GM21717 (cell line): ENCODE data around the gene AZU1.

Experiments
- ATAC-seq: cut with Tn5 transposase; IDR thresholded peaks from one replicate; pipeline ENCODE4 v1.9.1; 2021; ENCODE audit warnings: mild to moderate bottlenecking, moderate library complexity; ENCODE audit not compliant: unreplicated experiment

Gene AZU1

GRCh38 chr19:827710-828321 is at the start of gene AZU1:
Gene AZU1 (plus strand): TSS chr19:827837. CDS start chr19:827847, 10 bp downstream.
- ATAC-seq: no peak

DNA sequence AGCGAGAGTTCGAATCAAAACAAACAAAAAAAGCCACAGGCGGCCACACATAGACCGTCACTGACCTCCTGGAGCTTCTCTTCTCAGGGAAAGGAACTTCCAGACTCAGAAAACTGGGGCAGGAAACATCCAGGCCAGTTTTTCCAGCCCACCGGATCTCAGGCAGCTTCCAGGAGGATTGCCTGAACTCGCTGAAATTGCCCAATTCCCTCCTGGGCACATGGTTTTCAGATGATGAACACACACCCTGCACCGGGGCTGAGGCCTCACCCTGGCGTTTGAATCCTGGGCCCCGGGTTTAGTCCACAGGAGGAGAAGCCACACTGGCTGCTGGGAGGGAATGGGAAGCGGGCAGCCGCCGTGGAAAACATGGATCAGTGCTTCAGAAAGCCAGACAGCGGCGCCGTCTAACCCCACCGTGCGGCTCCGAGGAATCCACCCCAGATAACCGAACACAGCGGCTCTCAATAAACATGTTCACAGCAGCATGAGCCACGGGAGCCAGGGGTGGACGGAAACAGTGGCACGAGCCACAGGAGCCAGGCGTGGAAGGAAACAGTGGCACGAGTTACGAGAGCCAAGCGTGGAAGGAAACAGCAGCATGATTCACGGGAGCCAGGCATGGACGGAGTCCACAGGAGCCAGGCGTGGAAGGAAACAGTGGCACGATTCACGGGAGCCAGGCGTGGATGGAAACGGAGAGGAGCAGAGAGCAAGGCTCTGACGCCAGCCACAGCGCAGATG is 48.6 kb upstream of the AZU1 start:
- no peak for ATAC-seq

- ATAC-seq: no peak
These were observed 46.7 kb upstream of the AZU1 start for GRCh38 chr19:780935-781334.

- ATAC-seq: no peak
These were observed 45.8 kb upstream of the AZU1 start for GRCh38 chr19:781800-782184.

- ATAC-seq: no peak
These were observed 45.3 kb upstream of the AZU1 start for GRCh38 chr19:782185-782877.

- ATAC-seq: no peak
These were observed 44.6 kb upstream of the AZU1 start for GRCh38 chr19:782878-783668.

GRCh38 chr19:784541-784940 is 43.1 kb upstream of the AZU1 start:
- ATAC-seq: no peak

GRCh38 chr19:787536-787935 is 40.1 kb upstream of the AZU1 start:
- ATAC-seq: no peak

DNA sequence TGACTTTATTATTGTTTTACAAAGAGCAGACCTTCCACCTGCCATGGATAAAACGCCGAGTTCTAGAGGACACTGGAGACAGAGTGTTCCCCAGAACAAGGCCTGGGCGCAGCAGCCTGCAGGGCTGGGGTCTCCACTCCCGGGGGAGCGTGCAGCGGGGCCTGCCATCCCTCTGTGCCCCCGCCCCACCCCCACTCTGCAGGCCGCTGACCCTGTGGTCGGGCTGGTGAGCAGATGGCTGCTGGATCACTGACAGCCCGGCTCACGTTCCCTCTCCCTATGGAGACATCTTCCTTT is 39.0 kb upstream of the AZU1 start:
- no peak for ATAC-seq

DNA sequence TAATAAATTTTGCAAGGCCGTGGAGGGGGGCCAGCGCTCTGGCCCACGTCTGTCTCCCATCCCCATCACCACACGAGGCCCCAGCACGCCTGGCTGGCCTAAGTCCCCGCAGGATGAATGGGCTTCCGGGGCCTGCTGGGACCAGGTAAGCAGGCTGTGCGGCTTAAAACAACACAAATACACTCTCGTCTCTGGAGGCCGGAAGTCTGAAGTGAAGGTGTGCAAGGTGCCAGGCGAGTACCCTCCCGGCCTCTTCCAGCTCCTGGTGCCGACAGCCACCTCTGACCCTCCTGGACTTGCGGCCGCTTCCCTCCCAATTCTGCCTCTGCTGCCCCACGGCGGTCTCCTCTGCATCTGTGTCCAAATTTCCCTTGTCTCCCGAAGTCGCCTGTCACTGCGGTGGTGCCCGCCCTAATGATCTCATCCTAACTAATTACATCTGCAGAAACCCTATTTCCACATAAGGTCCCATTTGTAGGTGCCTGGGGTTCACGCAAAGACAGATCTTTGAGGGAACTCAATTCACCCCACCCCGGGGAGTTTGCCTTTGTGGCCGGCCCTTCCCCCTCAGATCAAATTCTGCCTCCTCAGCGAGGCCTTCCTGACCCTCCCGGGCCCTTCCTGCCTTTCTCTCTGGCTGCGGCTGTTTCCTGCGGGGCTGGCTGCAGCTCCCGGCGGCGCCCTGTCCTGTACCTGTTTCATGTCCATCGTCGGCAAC is 38.5 kb upstream of the AZU1 start:
- no peak for ATAC-seq

DNA sequence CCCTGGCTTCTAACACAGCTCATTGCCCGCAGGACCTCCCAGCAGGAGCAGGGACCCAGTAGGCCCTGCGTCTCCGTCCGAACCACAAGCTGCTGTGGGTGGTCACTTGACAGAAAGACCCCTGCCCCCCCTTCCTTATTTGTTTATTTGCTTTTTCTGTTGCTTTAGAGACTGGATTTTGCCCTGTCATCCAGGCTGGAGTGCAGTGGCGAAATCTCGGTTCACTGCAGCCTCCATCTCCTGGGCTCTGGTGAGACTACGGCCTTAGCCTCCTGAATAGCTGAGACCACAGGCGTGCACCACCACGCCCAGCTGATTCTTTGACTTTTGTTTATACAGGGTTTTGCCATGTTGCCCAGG is 38.0 kb upstream of the AZU1 start:
- no peak for ATAC-seq

GRCh38 chr19:791007-791566 is 36.5 kb upstream of the AZU1 start:
- ATAC-seq: no peak

DNA sequence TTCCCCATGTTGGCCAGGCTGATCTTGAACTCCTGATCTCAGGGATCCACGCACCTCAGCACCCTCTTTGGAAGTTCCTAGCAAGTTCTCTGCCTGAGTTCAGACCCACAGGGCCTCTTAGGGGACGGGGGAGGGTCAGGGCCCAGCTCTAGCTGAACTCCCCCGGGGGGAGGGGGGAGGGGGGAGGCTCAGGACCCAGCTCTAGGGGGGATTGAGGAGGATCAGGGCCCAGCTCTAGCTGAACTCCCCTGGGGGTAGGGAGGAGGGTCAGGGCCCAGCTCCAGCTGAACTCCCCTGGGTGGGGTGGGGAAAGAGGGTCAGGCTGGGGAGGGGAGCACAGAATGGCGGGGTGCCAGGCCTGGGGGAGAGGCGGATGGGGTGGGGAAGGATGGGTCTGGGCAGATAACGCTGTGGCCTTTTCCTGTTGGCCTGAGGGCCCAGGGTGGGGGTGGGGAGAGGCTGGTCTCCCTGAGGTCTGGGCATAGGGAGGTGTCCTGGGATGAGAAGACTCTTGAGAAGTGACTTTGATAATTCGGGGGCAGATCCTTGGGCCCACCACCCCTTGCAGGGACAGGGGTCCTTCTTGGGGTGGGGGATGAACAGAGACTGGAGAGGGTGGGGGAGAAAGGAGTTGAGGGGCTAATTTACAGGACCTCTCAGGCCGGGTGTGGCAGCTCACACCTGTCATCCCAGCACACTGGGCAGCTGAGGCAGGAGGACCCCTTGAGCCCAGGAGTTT is 35.9 kb upstream of the AZU1 start:
- ATAC-seq: no peak

- ATAC-seq: no peak
These were observed 35.2 kb upstream of the AZU1 start for GRCh38 chr19:792306-792885.

DNA sequence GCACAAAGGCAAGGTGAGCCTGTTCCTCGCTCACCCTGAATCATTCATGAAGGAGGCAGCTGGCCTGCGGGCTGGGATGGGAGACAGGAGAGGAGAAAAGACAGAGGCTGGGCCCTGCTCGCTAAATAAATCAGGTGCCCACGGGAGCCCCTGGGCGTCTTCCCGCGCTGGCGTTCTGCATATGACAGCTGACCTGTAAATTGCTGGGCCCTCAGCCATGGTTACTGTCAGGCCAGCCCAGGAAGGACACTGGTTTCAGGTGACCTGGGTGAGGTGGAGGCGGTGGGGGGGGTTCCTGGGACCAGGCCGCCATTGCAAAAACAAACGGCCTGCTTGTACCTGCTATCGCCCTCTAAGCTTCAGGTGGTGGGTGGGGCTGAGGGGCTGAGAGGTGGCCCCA is 33.8 kb upstream of the AZU1 start:
- ATAC-seq: no peak

- no peak for ATAC-seq
These were observed 32.5 kb upstream of the AZU1 start for GRCh38 chr19:795073-795611.

GRCh38 chr19:795691-796581 is 31.7 kb upstream of the AZU1 start:
- no peak for ATAC-seq
